Measurements from ENCODE around the gene DOK1. TPM values are rescaled to one million over a fixed set of nuclear protein-coding genes. Genes with fewer than 3 reads are reported as not detected.

The DOK1 gene
- polyA plus RNA-seq, 4 donors = 8.3 to 11.1 (median 10.2) TPM

- no peak for DNase-seq (ENCODE audit: low read depth in 4 of 4, low spot score in 2 of 4)
These were observed 29.4 kb upstream of the DOK1 start for GRCh38 chr2:74524955-74525716.

GRCh38 chr2:74525717-74526648, 28.5 kb upstream of the DOK1 start, which contains the start of gene DQX1:
Gene DQX1, minus strand, starts transcription at chr2:74526231. Its CDS starts 502 bp downstream, at chr2:74525729.
- no peak for DNase-seq (ENCODE audit: low read depth in 4 of 4, low spot score in 2 of 4)

- no peak for DNase-seq (ENCODE audit: low read depth in 4 of 4, low spot score in 2 of 4)
These were observed 27.8 kb upstream of the DOK1 start for GRCh38 chr2:74526649-74527230.

GRCh38 chr2:74527741-74528140, 26.8 kb upstream of the DOK1 start:
- DNase-seq (ENCODE audit: low read depth in 4 of 4, low spot score in 2 of 4) = no peak

- no peak for DNase-seq (ENCODE audit: low read depth in 4 of 4, low spot score in 2 of 4)
These were observed 25.7 kb upstream of the DOK1 start for GRCh38 chr2:74528600-74529356.

GRCh38 chr2:74529357-74530238, 24.9 kb upstream of the DOK1 start, which contains the start of the genes AUP1 and HTRA2:
Gene AUP1, minus strand, starts transcription at chr2:74529706. Its CDS starts 77 bp downstream, at chr2:74529629.
Gene HTRA2, plus strand, starts transcription at chr2:74529933. Its CDS starts 74 bp downstream, at chr2:74530007.
- peak; percentile 94 to 99 (median 94) for DNase-seq (ENCODE audit: low read depth in 4 of 4, low spot score in 2 of 4)

- no peak for DNase-seq (ENCODE audit: low read depth in 4 of 4, low spot score in 2 of 4)
These were observed 24.0 kb upstream of the DOK1 start for GRCh38 chr2:74530239-74531187.

GRCh38 chr2:74531666-74532065, 22.9 kb upstream of the DOK1 start:
- DNase-seq (ENCODE audit: low read depth in 4 of 4, low spot score in 2 of 4) = no peak

- DNase-seq (ENCODE audit: low read depth in 4 of 4, low spot score in 2 of 4) = no peak
These were observed 22.3 kb upstream of the DOK1 start for GRCh38 chr2:74532222-74532621.

- DNase-seq (ENCODE audit: low read depth in 4 of 4, low spot score in 2 of 4) = no peak
These were observed 21.1 kb upstream of the DOK1 start for GRCh38 chr2:74533464-74533863.

- DNase-seq (ENCODE audit: low read depth in 4 of 4, low spot score in 2 of 4) = no peak
These were observed 20.1 kb upstream of the DOK1 start for GRCh38 chr2:74534411-74534810.

- no peak for DNase-seq (ENCODE audit: low read depth in 4 of 4, low spot score in 2 of 4)
These were observed 19.0 kb upstream of the DOK1 start for GRCh38 chr2:74535440-74535965.

GRCh38 chr2:74536166-74536950, 18.2 kb upstream of the DOK1 start:
- no peak for DNase-seq (ENCODE audit: low read depth in 4 of 4, low spot score in 2 of 4)

- no peak for DNase-seq (ENCODE audit: low read depth in 4 of 4, low spot score in 2 of 4)
These were observed 17.4 kb upstream of the DOK1 start for GRCh38 chr2:74537140-74537539.

GRCh38 chr2:74538881-74539339, 15.6 kb upstream of the DOK1 start:
- DNase-seq (ENCODE audit: low read depth in 4 of 4, low spot score in 2 of 4) = no peak

GRCh38 chr2:74540291-74540690, 14.2 kb upstream of the DOK1 start:
- no peak for DNase-seq (ENCODE audit: low read depth in 4 of 4, low spot score in 2 of 4)

GRCh38 chr2:74542978-74543377, 11.5 kb upstream of the DOK1 start:
- DNase-seq (ENCODE audit: low read depth in 4 of 4, low spot score in 2 of 4) = no peak

Measured in left renal cortex interstitium (tissue), 4 donors.